ENCODE data around the gene CASP1.

CASP1 gene

DNA sequence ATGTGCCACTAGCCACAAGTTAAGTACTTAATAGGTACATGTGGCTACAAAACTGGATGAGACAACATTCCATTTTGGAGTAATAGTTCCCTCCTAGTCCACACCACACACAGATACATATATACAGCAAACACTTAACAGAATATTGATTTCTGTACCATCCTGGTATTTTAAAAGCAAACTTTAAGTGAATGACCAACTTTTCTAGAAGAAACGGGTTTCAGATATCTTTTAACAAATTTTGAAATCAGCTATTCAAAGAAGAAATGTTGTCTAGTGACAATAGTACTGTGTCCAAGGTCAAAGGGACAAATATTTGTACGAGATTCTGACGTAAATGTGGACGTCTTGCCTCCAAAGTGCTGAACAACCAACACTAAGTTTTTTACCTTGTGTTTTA is 22.5 kb upstream of the CASP1 start:
- TF ChIP-seq ZBTB17 (tag by site-specific recombination; IDR thresholded peaks at IDR 0.05), result no peak
- TF ChIP-seq ZBTB7A (tag by site-specific recombination; IDR thresholded peaks at IDR 0.05; ENCODE audit: low read depth), result no peak
- TF ChIP-seq ZNF518A (tag by site-specific recombination; conservative IDR thresholded peaks at IDR 0.05; ENCODE audit: low read depth), result no peak
- no peak for TF ChIP-seq ZNF266 (tag by site-specific recombination; IDR thresholded peaks at IDR 0.05; ENCODE audit: low read depth)
- TF ChIP-seq ZBTB1 (tag by site-specific recombination; IDR thresholded peaks at IDR 0.05), result no peak
- TF ChIP-seq, protein P1, sequence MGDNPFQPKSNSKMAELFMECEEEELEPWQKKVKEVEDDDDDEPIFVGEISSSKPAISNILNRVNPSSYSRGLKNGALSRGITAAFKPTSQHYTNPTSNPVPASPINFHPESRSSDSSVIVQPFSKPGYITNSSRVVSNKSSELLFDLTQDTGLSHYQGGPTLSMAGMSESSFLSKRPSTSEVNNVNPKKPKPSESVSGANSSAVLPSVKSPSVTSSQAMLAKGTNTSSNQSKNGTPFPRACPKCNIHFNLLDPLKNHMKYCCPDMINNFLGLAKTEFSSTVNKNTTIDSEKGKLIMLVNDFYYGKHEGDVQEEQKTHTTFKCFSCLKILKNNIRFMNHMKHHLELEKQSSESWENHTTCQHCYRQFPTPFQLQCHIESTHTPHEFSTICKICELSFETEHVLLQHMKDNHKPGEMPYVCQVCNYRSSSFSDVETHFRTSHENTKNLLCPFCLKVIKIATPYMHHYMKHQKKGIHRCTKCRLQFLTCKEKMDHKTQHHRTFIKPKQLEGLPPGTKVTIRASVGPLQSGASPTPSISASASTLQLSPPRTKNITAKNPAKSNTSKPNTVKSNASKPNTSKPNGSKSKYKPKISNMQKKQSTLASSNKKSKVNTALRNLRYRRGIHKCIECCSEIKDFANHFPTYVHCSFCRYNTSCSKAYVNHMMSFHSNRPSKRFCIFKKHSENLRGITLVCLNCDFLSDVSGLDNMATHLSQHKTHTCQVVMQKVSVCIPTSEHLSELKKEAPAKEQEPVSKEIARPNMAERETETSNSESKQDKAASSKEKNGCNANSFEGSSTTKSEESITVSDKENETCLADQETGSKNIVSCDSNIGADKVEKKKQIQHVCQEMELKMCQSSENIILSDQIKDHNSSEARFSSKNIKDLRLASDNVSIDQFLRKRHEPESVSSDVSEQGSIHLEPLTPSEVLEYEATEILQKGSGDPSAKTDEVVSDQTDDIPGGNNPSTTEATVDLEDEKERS (tag by site-specific recombination; IDR thresholded peaks at IDR 0.05), result no peak
- no peak for TF ChIP-seq ZNF146 (tag by site-specific recombination; IDR thresholded peaks at IDR 0.05)
- TF ChIP-seq ZXDB (tag by site-specific recombination; IDR thresholded peaks at IDR 0.05), result no peak
- TF ChIP-seq ZNF211 (tag by site-specific recombination; IDR thresholded peaks at IDR 0.05; ENCODE audit: low read depth), result no peak
- TF ChIP-seq, protein P2, sequence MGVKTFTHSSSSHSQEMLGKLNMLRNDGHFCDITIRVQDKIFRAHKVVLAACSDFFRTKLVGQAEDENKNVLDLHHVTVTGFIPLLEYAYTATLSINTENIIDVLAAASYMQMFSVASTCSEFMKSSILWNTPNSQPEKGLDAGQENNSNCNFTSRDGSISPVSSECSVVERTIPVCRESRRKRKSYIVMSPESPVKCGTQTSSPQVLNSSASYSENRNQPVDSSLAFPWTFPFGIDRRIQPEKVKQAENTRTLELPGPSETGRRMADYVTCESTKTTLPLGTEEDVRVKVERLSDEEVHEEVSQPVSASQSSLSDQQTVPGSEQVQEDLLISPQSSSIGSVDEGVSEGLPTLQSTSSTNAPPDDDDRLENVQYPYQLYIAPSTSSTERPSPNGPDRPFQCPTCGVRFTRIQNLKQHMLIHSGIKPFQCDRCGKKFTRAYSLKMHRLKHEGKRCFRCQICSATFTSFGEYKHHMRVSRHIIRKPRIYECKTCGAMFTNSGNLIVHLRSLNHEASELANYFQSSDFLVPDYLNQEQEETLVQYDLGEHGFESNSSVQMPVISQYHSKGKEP (tag by site-specific recombination; IDR thresholded peaks at IDR 0.05), result no peak
- no peak for TF ChIP-seq ZNF560 (tag by site-specific recombination; IDR thresholded peaks at IDR 0.05; ENCODE audit: borderline replicate concordance)
- TF ChIP-seq, protein P3, sequence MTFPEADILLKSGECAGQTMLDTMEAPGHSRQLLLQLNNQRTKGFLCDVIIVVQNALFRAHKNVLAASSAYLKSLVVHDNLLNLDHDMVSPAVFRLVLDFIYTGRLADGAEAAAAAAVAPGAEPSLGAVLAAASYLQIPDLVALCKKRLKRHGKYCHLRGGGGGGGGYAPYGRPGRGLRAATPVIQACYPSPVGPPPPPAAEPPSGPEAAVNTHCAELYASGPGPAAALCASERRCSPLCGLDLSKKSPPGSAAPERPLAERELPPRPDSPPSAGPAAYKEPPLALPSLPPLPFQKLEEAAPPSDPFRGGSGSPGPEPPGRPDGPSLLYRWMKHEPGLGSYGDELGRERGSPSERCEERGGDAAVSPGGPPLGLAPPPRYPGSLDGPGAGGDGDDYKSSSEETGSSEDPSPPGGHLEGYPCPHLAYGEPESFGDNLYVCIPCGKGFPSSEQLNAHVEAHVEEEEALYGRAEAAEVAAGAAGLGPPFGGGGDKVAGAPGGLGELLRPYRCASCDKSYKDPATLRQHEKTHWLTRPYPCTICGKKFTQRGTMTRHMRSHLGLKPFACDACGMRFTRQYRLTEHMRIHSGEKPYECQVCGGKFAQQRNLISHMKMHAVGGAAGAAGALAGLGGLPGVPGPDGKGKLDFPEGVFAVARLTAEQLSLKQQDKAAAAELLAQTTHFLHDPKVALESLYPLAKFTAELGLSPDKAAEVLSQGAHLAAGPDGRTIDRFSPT (tag by site-specific recombination; IDR thresholded peaks at IDR 0.05), result no peak
- no peak for TF ChIP-seq ZNF473 (tag by site-specific recombination; IDR thresholded peaks at IDR 0.05)
- TF ChIP-seq ZNF530 (tag by site-specific recombination; IDR thresholded peaks at IDR 0.05; ENCODE audit: low read depth), result no peak
- no peak for TF ChIP-seq TCF7L2 (IDR thresholded peaks at IDR 0.05; ENCODE audit: borderline replicate concordance, low read depth, low read length)
- POLR2A ChIA-PET, result no interaction called here

More for the DNA sequence above, 22.5 kb upstream of the CASP1 start:
- CTCF ChIA-PET, result no interaction called here
- Histone ChIP-seq H3K27ac (ENCODE audit: extremely low read depth, low read depth, low read length) (no peak overlapping the region), H3K9me3 (ENCODE audit: control insufficient read depth, insufficient read depth, low read depth, low read length) (no peaks in the 10 kb centered on the region), H3K36me3 (ENCODE audit: control insufficient read depth in 2 of 2, insufficient read depth in 1 of 2, low read length in 2 of 2) (no peaks in the 10 kb centered on the region), H3K4me1 (ENCODE audit: control insufficient read depth, insufficient read depth, low read length) (no peaks in the 10 kb centered on the region), H3K4me3 (ENCODE audit: low read depth, low read length) (no peak overlapping the region)

Data from HEK293 (cell line).